Adrenal gland (tissue), 12 donors: ENCODE data around the gene MAML3. TPM values are rescaled to one million over a fixed set of nuclear protein-coding genes. Genes with fewer than 3 reads are reported as not detected.
A peak's percentile ranks its signal among the peaks of the same experiment; 100 is the strongest.

Source experiments
- DNase-seq, 7 donors: peaks; one replicate each; pipeline ENCODE4 v3.0.0-alpha.2; 2019 to 2020
- H3K27ac ChIP-seq, 5 donors: fragments of 200-600 bp; sonication (generic) in 4 of 5; 1 replicate in 3 of 5; 2 replicates in 2 of 5; pipeline versions ENCODE4 v1.5.1 to v1.8.0; 2016 to 2020; ENCODE audit warnings: mild to moderate bottlenecking in 1 of 5
- H3K27me3 ChIP-seq: fragments of 200-600 bp; 2 replicates; pipeline ENCODE4 v1.8.0; 2021
- H3K36me3 ChIP-seq, 2 donors: fragments of 200-600 bp; replicated peaks in 1 of 2; 1 replicate in 1 of 2; 2 replicates in 1 of 2; pipeline versions ENCODE4 v1.5.1 to v1.8.0; 2018 to 2022
- H3K4me1 ChIP-seq, 2 donors: fragments of 200-600 bp; replicated peaks in 1 of 2; 1 replicate in 1 of 2; 2 replicates in 1 of 2; pipeline versions ENCODE4 v1.5.1 to v1.8.0; 2018 to 2021
- H3K4me3 ChIP-seq, 4 donors: fragments of 200-600 bp; sonication (generic) in 3 of 4; one replicate each; pipeline ENCODE4 v1.5.1; 2016 to 2018
- H3K9me3 ChIP-seq, 3 donors: fragments of 200-600 bp; sonication (generic) in 1 of 3; replicated peaks in 1 of 3; 1 replicate in 2 of 3; 2 replicates in 1 of 3; pipeline versions ENCODE4 v1.5.1 to v1.8.0; 2016 to 2021
- CTCF ChIP-seq, 6 experiments: fragments of 450-650 bp in 4 of 6; fragments of 200-600 bp in 2 of 6; sonication (generic) in 1 of 6; IDR thresholded peaks; 1 replicate in 5 of 6; 2 replicates in 1 of 6; pipeline versions ENCODE4 v1.5.1 to v1.8.0; 2016 to 2021; ENCODE audit warnings: antibody characterized with exemption in 6 of 6, mild to moderate bottlenecking in 2 of 6, moderate library complexity in 1 of 6
- POLR2A ChIP-seq, 2 donors: fragments of 450-650 bp; IDR thresholded peaks; one replicate each; pipeline ENCODE4 v1.6.1; 2017; ENCODE audit warnings: antibody characterized with exemption in 2 of 2, mild to moderate bottlenecking in 2 of 2, moderate library complexity in 1 of 2
- WGBS, 4 donors: extraction: QIAGEN DNeasy Blood & Tissue Kit in 2 of 4; methylation state at CpG; one replicate each; pipeline versions ENCODE4 v1.1.5 to v1.1.7; 2013 to 2017; 5-methylcytosine and 5-hydroxymethylcytosine counted together
- intact Hi-C, 2 donors: fragments of 100-400 bp; cut with DNase I; formaldehyde crosslinking; loops; one replicate each; pipeline versions ENCODE4 v1.14.1 to v1.15.0; 2022 to 2023
- polyA plus RNA-seq, 3 donors: library from polyadenylated mRNA; stranded (reverse); fragments of 200-250 nt in 2 of 3; fragments of 350-450 nt in 1 of 3; fragmentation: Illumina TruSeq in 1 of 3; extraction: RNeasy Lipid Tissue Mini Kit (QIAGEN cat#74804) in 1 of 3; gene quantifications; one replicate each; pipeline ENCODE4 v1.2.3, GENCODE V29; 2013 to 2014
- total RNA-seq, 9 donors: library from RNA; depleted of rRNA in 4 of 9; stranded (reverse); fragments of >200 nt in 4 of 9; fragments of 120-200 nt in 1 of 9; fragmentation: NEBNext Ultra II Directional in 1 of 9; extraction: Animal tissue kit (Norgen Biotek cat#: 25700) in 1 of 9; gene quantifications; one replicate each; pipeline versions ENCODE4 v1.1.0 to v1.2.4, GENCODE V29; 2013 to 2023
- donor health status: healthy with polysubstance abuse.
- donor health status: Bipolar disorder and iron deficiency.
- donor health status: DM: yes; HTN: yes; CAD: no.
- donor health status: DM: no; HTN: no; CAD: no.
- donor health status: DM: no; HTN: no; CAD: no.
- donor health status: DM: yes; HTN: yes; CAD: no.

Gene MAML3
- total and polyA plus RNA-seq, 12 donors = 2.0 to 15.9 (median 8.4) TPM

GRCh38 chr4:139988863-139989765 lies 164.9 kb downstream of the MAML3 start:
- Histone ChIP-seq H3K27me3 (no peaks in the 10 kb centered on the region), H3K4me3 (no peak overlapping the region), H3K36me3 (no peaks in the 10 kb centered on the region), H3K27ac (peak overlapping the region in 1 of 5 donors; percentile 4), H3K9me3 (no peaks in the 10 kb centered on the region), H3K4me1 (peaks cover 0 to 28% of the 10 kb centered on the region in 2 donors)
- 69 to 77% (median 75%) methylated on average over 17 of the region's 17 CpGs for WGBS, 4 donors
- intact Hi-C loops = no loop called here
- DNase-seq = peak; percentile 60 to 84 (median 81)
- no peak for TF ChIP-seq POLR2A (IDR thresholded peaks at IDR 0.05)
- TF ChIP-seq CTCF (IDR thresholded peaks at IDR 0.05) = no peak

GRCh38 chr4:139987502-139987850 lies 166.5 kb downstream of the MAML3 start:
- H3K27ac ChIP-seq = peak overlapping the region in 2 of 5 donors; percentile 66 to 70
- H3K4me1 ChIP-seq = peaks cover 0 to 28% of the 10 kb centered on the region in 2 donors
- H3K4me3 ChIP-seq = no peak overlapping the region
- H3K36me3 ChIP-seq = no peaks in the 10 kb centered on the region
- DNase-seq = peak in 1 of 7 donors; percentile 76
- no peaks in the 10 kb centered on the region for H3K27me3 ChIP-seq
- H3K9me3 ChIP-seq = no peaks in the 10 kb centered on the region
- intact Hi-C loops = no loop called here
- 82 to 95% (median 90%) methylated on average over 7 of the region's 7 CpGs for WGBS, 4 donors
- TF ChIP-seq CTCF (IDR thresholded peaks at IDR 0.05) (no peak), POLR2A (IDR thresholded peaks at IDR 0.05) (no peak)

DNA sequence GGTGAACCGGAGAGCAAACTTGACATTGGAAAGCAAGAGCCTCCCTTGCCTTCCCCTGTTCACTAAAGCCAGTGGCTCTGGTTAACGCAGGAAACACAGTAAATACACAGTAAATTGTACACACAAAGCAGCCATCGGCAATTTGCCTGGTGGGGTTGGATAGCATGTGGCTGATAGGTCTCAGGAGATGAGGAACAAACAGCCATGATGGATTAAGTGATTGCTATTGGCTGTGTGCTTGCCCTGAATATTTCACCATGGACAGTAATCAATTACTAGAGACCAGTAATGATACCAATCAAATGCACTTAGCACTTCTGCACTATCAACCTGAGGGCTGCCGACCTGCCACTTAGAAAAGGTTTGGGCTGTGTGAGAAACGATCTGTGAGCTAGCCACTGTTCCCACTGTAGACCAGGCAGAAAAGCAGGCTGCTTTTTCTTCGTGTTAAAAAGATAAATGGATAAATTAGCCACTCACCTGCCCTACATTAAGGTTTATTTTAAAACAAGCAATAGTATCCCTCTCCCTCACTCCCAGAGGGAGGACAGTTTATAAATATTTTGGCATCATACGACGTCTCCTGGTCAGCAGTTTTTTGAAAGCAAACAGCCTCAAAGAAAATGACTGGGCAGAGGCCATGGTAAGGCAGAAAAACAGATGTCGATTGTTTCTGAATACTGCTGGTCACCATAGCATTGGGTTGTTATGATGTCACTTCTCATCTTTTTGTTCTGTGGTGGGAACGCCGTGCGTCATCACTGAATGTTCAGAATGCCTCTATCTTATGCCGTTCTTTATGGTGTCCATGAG lies 167.1 kb downstream of the MAML3 start:
- peaks cover 0 to 28% of the 10 kb centered on the region in 2 donors for H3K4me1 ChIP-seq
- H3K36me3 ChIP-seq = no peaks in the 10 kb centered on the region
- H3K9me3 ChIP-seq = no peaks in the 10 kb centered on the region
- peak in 1 of 7 donors; percentile 68 for DNase-seq
- no peak overlapping the region for H3K4me3 ChIP-seq
- H3K27ac ChIP-seq = peak overlapping the region in 4 of 5 donors; percentile 22 to 70 (median 57)
- intact Hi-C loops = no loop called here
- TF ChIP-seq POLR2A (IDR thresholded peaks at IDR 0.05) = no peak
- TF ChIP-seq CTCF (IDR thresholded peaks at IDR 0.05) = no peak
- WGBS, 4 donors = 60 to 67% (median 61%) methylated on average over 13 of the region's 13 CpGs
- H3K27me3 ChIP-seq = no peaks in the 10 kb centered on the region

DNA sequence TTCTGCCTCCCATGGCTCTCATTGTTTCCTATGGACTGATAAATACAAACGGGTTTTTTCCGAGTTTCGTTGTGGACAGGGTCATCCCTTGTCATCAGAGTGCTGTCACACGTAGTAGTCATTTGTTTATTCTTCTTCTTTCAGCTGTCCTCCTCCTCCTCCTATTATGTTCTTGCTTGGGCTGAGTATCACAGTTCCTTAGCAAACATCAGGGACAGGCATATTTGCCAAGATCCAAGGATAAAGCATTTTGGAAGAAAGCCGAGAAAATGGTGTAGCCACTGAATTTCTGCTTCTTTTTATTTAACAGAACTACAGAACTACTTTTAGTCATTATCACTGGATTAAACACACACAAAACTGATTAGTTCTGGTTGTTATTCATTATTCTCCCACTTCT lies 167.9 kb downstream of the MAML3 start:
- intact Hi-C loops = no loop called here
- no peaks in the 10 kb centered on the region for H3K36me3 ChIP-seq
- WGBS, 4 donors = 33 to 47% (median 38%) methylated on average over 5 of the region's 5 CpGs
- H3K4me1 ChIP-seq = peaks cover 0 to 28% of the 10 kb centered on the region in 2 donors
- DNase-seq = peak in 2 of 7 donors; percentile 18 to 33
- H3K9me3 ChIP-seq = no peaks in the 10 kb centered on the region
- peak overlapping the region in 4 of 5 donors; percentile 22 to 70 (median 57) for H3K27ac ChIP-seq
- H3K27me3 ChIP-seq = no peaks in the 10 kb centered on the region
- TF ChIP-seq POLR2A (IDR thresholded peaks at IDR 0.05) (no peak), CTCF (IDR thresholded peaks at IDR 0.05) (no peak)
- no peak overlapping the region for H3K4me3 ChIP-seq
